ENCODE data around the gene THAP6.
"Not testable (repeated sequence)": the region's sequence is repeated elsewhere in the genome, so short reads cannot be mapped to it uniquely, and the experiment has no call there.

The THAP6 gene

GRCh38 chr4:75498041-75498440 lies 16.2 kb upstream of the THAP6 start:
- Histone ChIP-seq H3K4me1 (ENCODE audit: control insufficient read depth, insufficient read depth, low read length) (no peaks in the 10 kb centered on the region), H3K27ac (ENCODE audit: insufficient read depth, low read depth, low read length, poor library complexity, severe bottlenecking) (no peak overlapping the region), H3K36me3 (ENCODE audit: control insufficient read depth, insufficient read depth, low read length) (peaks cover 6% of the 10 kb centered on the region), H3K9me3 (ENCODE audit: control insufficient read depth, low read length) (peaks cover 4% of the 10 kb centered on the region), H3K4me3 (ENCODE audit: insufficient read depth, low read depth, low read length) (no peak overlapping the region), H3K27me3 (ENCODE audit: control insufficient read depth, insufficient read depth, low read length, poor library complexity, severe bottlenecking) (no peaks in the 10 kb centered on the region)
- 95% methylated on average over 2 of the region's 2 CpGs for WGBS, 2 experiments

GRCh38 chr4:75499900-75500299 lies 14.4 kb upstream of the THAP6 start:
- no peak overlapping the region for H3K27ac ChIP-seq (ENCODE audit: insufficient read depth, low read depth, low read length, poor library complexity, severe bottlenecking)

GRCh38 chr4:75502671-75503070 lies 11.6 kb upstream of the THAP6 start:
- H3K36me3 ChIP-seq (ENCODE audit: control insufficient read depth, insufficient read depth, low read length), result peaks cover 6% of the 10 kb centered on the region
- WGBS, 2 experiments, result 91 to 98% methylated on average over 2 of the region's 2 CpGs

More at GRCh38 chr4:75499900-75500299, 14.4 kb upstream of the THAP6 start:
- Histone ChIP-seq H3K36me3 (ENCODE audit: control insufficient read depth, insufficient read depth, low read length) (peaks cover 6% of the 10 kb centered on the region), H3K27me3 (ENCODE audit: control insufficient read depth, insufficient read depth, low read length, poor library complexity, severe bottlenecking) (no peaks in the 10 kb centered on the region), H3K9me3 (ENCODE audit: control insufficient read depth, low read length) (peaks cover 4% of the 10 kb centered on the region), H3K4me3 (ENCODE audit: insufficient read depth, low read depth, low read length) (no peak overlapping the region), H3K4me1 (ENCODE audit: control insufficient read depth, insufficient read depth, low read length) (no peaks in the 10 kb centered on the region)
- 88 to 100% methylated on average over 1 to 2 of the region's 2 CpGs for WGBS, 2 experiments

GRCh38 chr4:75505630-75506029 lies 8.6 kb upstream of the THAP6 start:
- Histone ChIP-seq H3K4me1 (ENCODE audit: control insufficient read depth, insufficient read depth, low read length) (no peaks in the 10 kb centered on the region), H3K9me3 (ENCODE audit: control insufficient read depth, low read length) (no peaks in the 10 kb centered on the region), H3K27me3 (ENCODE audit: control insufficient read depth, insufficient read depth, low read length, poor library complexity, severe bottlenecking) (no peaks in the 10 kb centered on the region), H3K27ac (ENCODE audit: insufficient read depth, low read depth, low read length, poor library complexity, severe bottlenecking) (no peak overlapping the region), H3K4me3 (ENCODE audit: insufficient read depth, low read depth, low read length) (no peak overlapping the region), H3K36me3 (ENCODE audit: control insufficient read depth, insufficient read depth, low read length) (no peaks in the 10 kb centered on the region)
- 100% methylated on average over 1 to 2 of the region's 2 CpGs for WGBS, 2 experiments

More at GRCh38 chr4:75502671-75503070, 11.6 kb upstream of the THAP6 start:
- Histone ChIP-seq H3K27ac (ENCODE audit: insufficient read depth, low read depth, low read length, poor library complexity, severe bottlenecking) (no peak overlapping the region), H3K4me1 (ENCODE audit: control insufficient read depth, insufficient read depth, low read length) (no peaks in the 10 kb centered on the region), H3K27me3 (ENCODE audit: control insufficient read depth, insufficient read depth, low read length, poor library complexity, severe bottlenecking) (no peaks in the 10 kb centered on the region), H3K4me3 (ENCODE audit: insufficient read depth, low read depth, low read length) (no peak overlapping the region), H3K9me3 (ENCODE audit: control insufficient read depth, low read length) (peaks cover 4% of the 10 kb centered on the region)

GRCh38 chr4:75509592-75509991 lies 4.7 kb upstream of the THAP6 start:
- H3K9me3 ChIP-seq (ENCODE audit: control insufficient read depth, low read length); H3K36me3 ChIP-seq (ENCODE audit: control insufficient read depth, insufficient read depth, low read length); H3K4me3 ChIP-seq (ENCODE audit: insufficient read depth, low read depth, low read length); H3K27me3 ChIP-seq (ENCODE audit: control insufficient read depth, insufficient read depth, low read length, poor library complexity, severe bottlenecking); H3K27ac ChIP-seq (ENCODE audit: insufficient read depth, low read depth, low read length, poor library complexity, severe bottlenecking): not testable (repeated sequence)
- WGBS, 2 experiments, result 93 to 94% methylated on average over 4 of the region's 4 CpGs
- peaks cover 10% of the 10 kb centered on the region for H3K4me1 ChIP-seq (ENCODE audit: control insufficient read depth, insufficient read depth, low read length)

- no peaks in the 10 kb centered on the region for H3K9me3 ChIP-seq (ENCODE audit: control insufficient read depth, low read length)
- H3K27me3 ChIP-seq (ENCODE audit: control insufficient read depth, insufficient read depth, low read length, poor library complexity, severe bottlenecking), result no peaks in the 10 kb centered on the region
- no peaks in the 10 kb centered on the region for H3K36me3 ChIP-seq (ENCODE audit: control insufficient read depth, insufficient read depth, low read length)
- peaks cover 15% of the 10 kb centered on the region for H3K4me1 ChIP-seq (ENCODE audit: control insufficient read depth, insufficient read depth, low read length)
- H3K27ac ChIP-seq (ENCODE audit: insufficient read depth, low read depth, low read length, poor library complexity, severe bottlenecking), result no peak overlapping the region
- no peak overlapping the region for H3K4me3 ChIP-seq (ENCODE audit: insufficient read depth, low read depth, low read length)
- WGBS, 2 experiments, result 19 to 21% methylated on average over 3 of the region's 3 CpGs
Measured at GRCh38 chr4:75511841-75512240, 2.4 kb upstream of the THAP6 start.

- Histone ChIP-seq H3K4me3 (ENCODE audit: insufficient read depth, low read depth, low read length) (peak overlapping the region; percentile 52), H3K27me3 (ENCODE audit: control insufficient read depth, insufficient read depth, low read length, poor library complexity, severe bottlenecking) (no peaks in the 10 kb centered on the region), H3K27ac (ENCODE audit: insufficient read depth, low read depth, low read length, poor library complexity, severe bottlenecking) (no peak overlapping the region), H3K4me1 (ENCODE audit: control insufficient read depth, insufficient read depth, low read length) (peaks cover 15% of the 10 kb centered on the region), H3K36me3 (ENCODE audit: control insufficient read depth, insufficient read depth, low read length) (peaks cover 6% of the 10 kb centered on the region), H3K9me3 (ENCODE audit: control insufficient read depth, low read length) (no peaks in the 10 kb centered on the region)
- 33 to 36% methylated on average over 5 of the region's 6 CpGs for WGBS, 2 experiments
Measured at GRCh38 chr4:75512386-75513211, 1.7 kb upstream of the THAP6 start.

GRCh38 chr4:75513526-75514130 lies 645 bp upstream of the THAP6 start:
- Histone ChIP-seq H3K4me1 (ENCODE audit: control insufficient read depth, insufficient read depth, low read length) (peaks cover 15% of the 10 kb centered on the region), H3K27me3 (ENCODE audit: control insufficient read depth, insufficient read depth, low read length, poor library complexity, severe bottlenecking) (no peaks in the 10 kb centered on the region), H3K27ac (ENCODE audit: insufficient read depth, low read depth, low read length, poor library complexity, severe bottlenecking) (no peak overlapping the region), H3K9me3 (ENCODE audit: control insufficient read depth, low read length) (no peaks in the 10 kb centered on the region), H3K4me3 (ENCODE audit: insufficient read depth, low read depth, low read length) (peak overlapping the region; percentile 52), H3K36me3 (ENCODE audit: control insufficient read depth, insufficient read depth, low read length) (peaks cover 9% of the 10 kb centered on the region)
- WGBS, 2 experiments, result 3 to 6% methylated on average over 11 to 12 of the region's 12 CpGs

GRCh38 chr4:75514949-75515612 lies 808 bp downstream of the THAP6 start:
- 80 to 83% methylated on average over 7 to 8 of the region's 9 CpGs for WGBS, 2 experiments
- H3K27me3 ChIP-seq (ENCODE audit: control insufficient read depth, insufficient read depth, low read length, poor library complexity, severe bottlenecking), result no peaks in the 10 kb centered on the region
- no peaks in the 10 kb centered on the region for H3K9me3 ChIP-seq (ENCODE audit: control insufficient read depth, low read length)
- peaks cover 14% of the 10 kb centered on the region for H3K36me3 ChIP-seq (ENCODE audit: control insufficient read depth, insufficient read depth, low read length)
- H3K4me3 ChIP-seq (ENCODE audit: insufficient read depth, low read depth, low read length), result peak overlapping the region; percentile 52
- peaks cover 15% of the 10 kb centered on the region for H3K4me1 ChIP-seq (ENCODE audit: control insufficient read depth, insufficient read depth, low read length)
- H3K27ac ChIP-seq (ENCODE audit: insufficient read depth, low read depth, low read length, poor library complexity, severe bottlenecking), result peak overlapping the region; percentile 59

- WGBS, 2 experiments, result 100% methylated on average over 1 of the region's 1 CpG; no CpG with 5 or more reads in 1 of the 2 experiments
- H3K4me1 ChIP-seq (ENCODE audit: control insufficient read depth, insufficient read depth, low read length), result peaks cover 15% of the 10 kb centered on the region
- no peak overlapping the region for H3K4me3 ChIP-seq (ENCODE audit: insufficient read depth, low read depth, low read length)
- H3K27ac ChIP-seq (ENCODE audit: insufficient read depth, low read depth, low read length, poor library complexity, severe bottlenecking), result no peak overlapping the region
- no peaks in the 10 kb centered on the region for H3K9me3 ChIP-seq (ENCODE audit: control insufficient read depth, low read length)
- H3K36me3 ChIP-seq (ENCODE audit: control insufficient read depth, insufficient read depth, low read length), result peaks cover 14% of the 10 kb centered on the region
- no peaks in the 10 kb centered on the region for H3K27me3 ChIP-seq (ENCODE audit: control insufficient read depth, insufficient read depth, low read length, poor library complexity, severe bottlenecking)
Measured at GRCh38 chr4:75516144-75516543, 1.9 kb downstream of the THAP6 start.
